Adrenal gland (tissue), 12 donors: ENCODE data around the gene NAV2. TPM values are rescaled to one million over a fixed set of nuclear protein-coding genes. Genes with fewer than 3 reads are reported as not detected.
"Not testable (repeated sequence)": the region's sequence is repeated elsewhere in the genome, so short reads cannot be mapped to it uniquely, and the experiment has no call there.

ENCODE experiments used
- DNase-seq, 7 donors: peaks; one replicate each; pipeline ENCODE4 v3.0.0-alpha.2; 2019 to 2020
- H3K27ac ChIP-seq, 5 donors: fragments of 200-600 bp; sonication (generic) in 4 of 5; 1 replicate in 3 of 5; 2 replicates in 2 of 5; pipeline versions ENCODE4 v1.5.1 to v1.8.0; 2016 to 2020; ENCODE audit warnings: mild to moderate bottlenecking in 1 of 5
- H3K27me3 ChIP-seq: fragments of 200-600 bp; 2 replicates; pipeline ENCODE4 v1.8.0; 2021
- H3K36me3 ChIP-seq, 2 donors: fragments of 200-600 bp; replicated peaks in 1 of 2; 1 replicate in 1 of 2; 2 replicates in 1 of 2; pipeline versions ENCODE4 v1.5.1 to v1.8.0; 2018 to 2022
- H3K4me1 ChIP-seq, 2 donors: fragments of 200-600 bp; replicated peaks in 1 of 2; 1 replicate in 1 of 2; 2 replicates in 1 of 2; pipeline versions ENCODE4 v1.5.1 to v1.8.0; 2018 to 2021
- H3K4me3 ChIP-seq, 4 donors: fragments of 200-600 bp; sonication (generic) in 3 of 4; one replicate each; pipeline ENCODE4 v1.5.1; 2016 to 2018
- H3K9me3 ChIP-seq, 3 donors: fragments of 200-600 bp; sonication (generic) in 1 of 3; replicated peaks in 1 of 3; 1 replicate in 2 of 3; 2 replicates in 1 of 3; pipeline versions ENCODE4 v1.5.1 to v1.8.0; 2016 to 2021
- POLR2A ChIP-seq, 2 donors: fragments of 450-650 bp; IDR thresholded peaks; one replicate each; pipeline ENCODE4 v1.6.1; 2017; ENCODE audit warnings: antibody characterized with exemption in 2 of 2, mild to moderate bottlenecking in 2 of 2, moderate library complexity in 1 of 2
- WGBS, 4 donors: extraction: QIAGEN DNeasy Blood & Tissue Kit in 2 of 4; methylation state at CpG; one replicate each; pipeline versions ENCODE4 v1.1.5 to v1.1.7; 2013 to 2017; 5-methylcytosine and 5-hydroxymethylcytosine counted together
- intact Hi-C, 2 donors: fragments of 100-400 bp; cut with DNase I; formaldehyde crosslinking; loops; one replicate each; pipeline versions ENCODE4 v1.14.1 to v1.15.0; 2022 to 2023
- polyA plus RNA-seq, 3 donors: library from polyadenylated mRNA; stranded (reverse); fragments of 200-250 nt in 2 of 3; fragments of 350-450 nt in 1 of 3; fragmentation: Illumina TruSeq in 1 of 3; extraction: RNeasy Lipid Tissue Mini Kit (QIAGEN cat#74804) in 1 of 3; gene quantifications; one replicate each; pipeline ENCODE4 v1.2.3, GENCODE V29; 2013 to 2014
- total RNA-seq, 9 donors: library from RNA; depleted of rRNA in 4 of 9; stranded (reverse); fragments of >200 nt in 4 of 9; fragments of 120-200 nt in 1 of 9; fragmentation: NEBNext Ultra II Directional in 1 of 9; extraction: Animal tissue kit (Norgen Biotek cat#: 25700) in 1 of 9; gene quantifications; one replicate each; pipeline versions ENCODE4 v1.1.0 to v1.2.4, GENCODE V29; 2013 to 2023
- TF ChIP-seq, protein P1 (sequence below), 6 experiments: fragments of 450-650 bp in 4 of 6; fragments of 200-600 bp in 2 of 6; sonication (generic) in 1 of 6; IDR thresholded peaks; 1 replicate in 5 of 6; 2 replicates in 1 of 6; pipeline versions ENCODE4 v1.5.1 to v1.8.0; 2016 to 2021; ENCODE audit warnings: antibody characterized with exemption in 6 of 6, mild to moderate bottlenecking in 2 of 6, moderate library complexity in 1 of 6
- donor health status: healthy with polysubstance abuse.
- donor health status: Bipolar disorder and iron deficiency.
- donor health status: DM: yes; HTN: yes; CAD: no.
- donor health status: DM: no; HTN: no; CAD: no.
- donor health status: DM: no; HTN: no; CAD: no.
- donor health status: DM: yes; HTN: yes; CAD: no.

The NAV2 gene
- total and polyA plus RNA-seq, 12 donors = 1.6 to 9.2 (median 5.5) TPM

DNA sequence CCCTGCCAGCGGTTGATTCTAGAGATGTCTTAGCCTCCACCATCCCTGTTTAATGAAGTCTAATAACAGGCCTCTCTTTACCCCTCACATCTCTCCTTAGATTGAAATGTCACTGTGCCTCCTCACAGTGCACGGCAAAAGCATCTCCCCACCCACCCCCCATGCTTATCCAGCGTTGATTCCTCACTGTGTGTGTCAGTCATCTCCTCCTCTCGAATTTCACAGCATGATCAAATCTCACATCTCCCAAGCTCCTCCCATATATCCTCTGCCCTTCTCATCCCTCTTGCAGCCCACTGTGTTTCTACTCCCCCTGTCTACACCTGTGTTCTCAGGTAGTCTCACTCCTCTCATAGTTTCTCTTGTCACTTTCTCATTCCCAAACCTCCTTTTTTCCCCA, 363.0 kb downstream of the NAV2 start:
- intact Hi-C loops = no loop called here
- TF ChIP-seq POLR2A (IDR thresholded peaks at IDR 0.05) = no peak
- TF ChIP-seq, protein P1, sequence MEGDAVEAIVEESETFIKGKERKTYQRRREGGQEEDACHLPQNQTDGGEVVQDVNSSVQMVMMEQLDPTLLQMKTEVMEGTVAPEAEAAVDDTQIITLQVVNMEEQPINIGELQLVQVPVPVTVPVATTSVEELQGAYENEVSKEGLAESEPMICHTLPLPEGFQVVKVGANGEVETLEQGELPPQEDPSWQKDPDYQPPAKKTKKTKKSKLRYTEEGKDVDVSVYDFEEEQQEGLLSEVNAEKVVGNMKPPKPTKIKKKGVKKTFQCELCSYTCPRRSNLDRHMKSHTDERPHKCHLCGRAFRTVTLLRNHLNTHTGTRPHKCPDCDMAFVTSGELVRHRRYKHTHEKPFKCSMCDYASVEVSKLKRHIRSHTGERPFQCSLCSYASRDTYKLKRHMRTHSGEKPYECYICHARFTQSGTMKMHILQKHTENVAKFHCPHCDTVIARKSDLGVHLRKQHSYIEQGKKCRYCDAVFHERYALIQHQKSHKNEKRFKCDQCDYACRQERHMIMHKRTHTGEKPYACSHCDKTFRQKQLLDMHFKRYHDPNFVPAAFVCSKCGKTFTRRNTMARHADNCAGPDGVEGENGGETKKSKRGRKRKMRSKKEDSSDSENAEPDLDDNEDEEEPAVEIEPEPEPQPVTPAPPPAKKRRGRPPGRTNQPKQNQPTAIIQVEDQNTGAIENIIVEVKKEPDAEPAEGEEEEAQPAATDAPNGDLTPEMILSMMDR (IDR thresholded peaks at IDR 0.05) = no peak
- no peak for DNase-seq
- H3K36me3 ChIP-seq = peaks cover 0 to 10% of the 10 kb centered on the region in 2 donors
- WGBS, 4 donors = 84 to 96% (median 94%) methylated on average over 4 of the region's 4 CpGs
- no peak overlapping the region for H3K27ac ChIP-seq
- H3K4me1 ChIP-seq = no peaks in the 10 kb centered on the region
- H3K27me3 ChIP-seq = no peaks in the 10 kb centered on the region
- H3K4me3 ChIP-seq = no peak overlapping the region
- no peaks in the 10 kb centered on the region for H3K9me3 ChIP-seq

DNA sequence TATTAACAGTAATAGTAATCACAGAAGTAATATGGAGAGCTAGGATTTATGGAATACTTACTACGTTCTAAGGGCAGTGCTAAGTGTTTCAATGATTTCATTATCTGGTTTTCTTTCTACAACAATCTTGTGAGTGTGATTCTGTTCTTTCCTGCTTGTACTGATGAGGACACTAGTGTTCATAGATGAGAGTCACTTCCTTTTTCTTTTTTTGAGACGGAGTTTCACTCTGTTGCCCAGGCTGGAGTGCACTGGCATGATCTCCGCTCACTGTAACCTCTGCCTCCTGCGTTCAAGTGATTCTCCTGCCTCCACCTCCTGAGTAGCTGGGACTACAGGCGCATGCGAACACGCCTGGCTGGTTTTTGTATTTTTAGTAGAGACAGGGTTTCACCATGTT, 366.2 kb downstream of the NAV2 start:
- TF ChIP-seq POLR2A (IDR thresholded peaks at IDR 0.05) = no peak
- TF ChIP-seq, protein P1 (IDR thresholded peaks at IDR 0.05) = no peak
- Histone ChIP-seq H3K27me3 (no peaks in the 10 kb centered on the region), H3K4me1 (no peaks in the 10 kb centered on the region), H3K4me3 (no peak overlapping the region), H3K9me3 (no peaks in the 10 kb centered on the region), H3K27ac (no peak overlapping the region), H3K36me3 (peaks cover 0 to 17% of the 10 kb centered on the region in 2 donors)
- DNase-seq = no peak
- intact Hi-C loops = no loop called here
- 94 to 100% (median 97%) methylated on average over 7 of the region's 7 CpGs for WGBS, 4 donors

DNA sequence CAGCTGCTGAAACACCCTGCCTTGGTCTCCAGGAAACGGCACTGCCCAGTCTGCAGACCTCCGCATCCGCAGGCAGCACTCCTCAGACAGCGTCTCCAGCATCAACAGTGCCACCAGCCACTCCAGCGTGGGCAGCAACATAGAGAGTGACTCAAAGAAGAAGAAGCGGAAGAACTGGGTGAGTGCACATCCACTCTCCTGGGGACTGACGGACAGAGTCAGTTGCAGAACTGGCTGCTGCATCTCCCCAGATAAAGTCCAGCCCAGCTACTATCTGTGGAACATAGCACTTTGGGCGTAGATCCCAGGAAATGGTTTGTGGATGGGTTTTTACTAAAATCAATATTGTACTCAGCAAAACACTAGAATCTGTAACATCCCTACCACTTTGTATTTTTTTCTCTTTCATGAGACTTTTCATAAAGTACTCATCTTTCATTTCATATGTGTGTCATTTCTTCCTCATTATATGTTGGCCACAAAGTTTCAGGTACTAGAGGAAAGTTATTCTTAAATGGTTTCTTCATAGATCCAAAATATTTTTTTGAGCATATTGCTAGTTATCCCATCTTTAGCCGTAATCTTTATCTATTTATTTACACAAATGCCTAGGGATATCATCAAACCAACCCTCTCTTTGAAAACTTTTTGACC, 367.5 kb downstream of the NAV2 start:
- Histone ChIP-seq H3K27ac (no peak overlapping the region), H3K27me3 (no peaks in the 10 kb centered on the region), H3K4me1 (no peaks in the 10 kb centered on the region), H3K36me3 (peaks cover 0 to 17% of the 10 kb centered on the region in 2 donors), H3K4me3 (no peak overlapping the region), H3K9me3 (no peaks in the 10 kb centered on the region)
- TF ChIP-seq POLR2A (IDR thresholded peaks at IDR 0.05) = no peak
- TF ChIP-seq, protein P1 (IDR thresholded peaks at IDR 0.05) = no peak
- WGBS, 4 donors = 75 to 84% (median 83%) methylated on average over 5 to 8 of the region's 9 CpGs
- intact Hi-C loops = no loop called here
- DNase-seq = no peak

DNA sequence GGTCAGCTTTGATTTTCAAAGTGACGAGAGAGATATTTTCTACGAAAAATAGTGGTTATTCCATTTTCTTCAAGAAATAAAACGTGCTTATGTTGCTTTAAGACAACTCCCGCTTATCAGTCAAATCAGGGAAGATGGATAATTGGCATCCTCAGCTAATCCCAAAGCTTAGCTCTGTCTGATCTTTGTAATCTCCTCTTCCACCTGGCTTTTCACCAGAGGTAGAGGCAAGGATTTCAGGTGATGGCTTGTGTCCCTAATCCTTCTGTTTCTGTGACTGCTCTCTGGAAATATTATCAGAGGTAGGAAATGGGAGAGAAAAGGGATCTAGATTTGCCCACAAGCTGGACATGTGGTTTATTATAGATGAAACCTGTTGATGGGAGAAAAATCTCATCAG, 368.7 kb downstream of the NAV2 start:
- DNase-seq = no peak
- Histone ChIP-seq H3K4me3 (no peak overlapping the region), H3K27ac (no peak overlapping the region), H3K36me3 (peaks cover 0 to 17% of the 10 kb centered on the region in 2 donors), H3K9me3 (no peaks in the 10 kb centered on the region), H3K4me1 (no peaks in the 10 kb centered on the region), H3K27me3 (no peaks in the 10 kb centered on the region)
- no peak for TF ChIP-seq POLR2A (IDR thresholded peaks at IDR 0.05)
- TF ChIP-seq, protein P1 (IDR thresholded peaks at IDR 0.05) = no peak
- WGBS, 4 donors = 96 to 99% (median 96%) methylated on average over 4 of the region's 4 CpGs
- intact Hi-C loops = no loop called here

DNA sequence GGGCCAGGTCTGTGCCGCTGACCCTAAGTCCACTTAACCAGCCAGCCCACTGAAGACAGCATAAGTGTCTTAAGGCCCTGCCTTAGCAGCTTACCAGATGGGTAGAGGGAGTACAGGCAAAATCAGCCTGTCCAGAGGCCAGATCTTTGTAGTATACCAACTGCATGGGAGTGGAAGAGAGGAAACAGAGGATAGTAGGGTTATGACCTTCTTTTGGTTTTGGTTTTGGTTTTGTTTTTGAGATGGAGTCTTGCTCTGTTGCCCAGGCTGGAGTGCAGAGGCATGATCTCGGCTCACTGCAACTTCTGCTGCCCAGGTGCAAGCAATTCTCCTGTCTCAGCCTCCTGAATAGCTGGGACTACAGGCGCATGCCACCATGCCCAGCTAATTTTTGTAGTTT, 371.2 kb downstream of the NAV2 start:
- DNase-seq, H3K9me3 ChIP-seq, intact Hi-C loops, H3K27me3 ChIP-seq, H3K4me1 ChIP-seq, H3K4me3 ChIP-seq, H3K27ac ChIP-seq: not testable (repeated sequence)
- H3K36me3 ChIP-seq = peaks cover 0 to 10% of the 10 kb centered on the region in 2 donors
- WGBS, 4 donors = 81 to 100% (median 95%) methylated on average over 2 to 3 of the region's 3 CpGs
